Ovary (tissue), 3 donors: ENCODE data around the gene ARHGEF12.

Experiments
- POLR2A ChIP-seq: fragments of 450-650 bp; IDR thresholded peaks from one replicate; pipeline ENCODE4 v1.6.1; 2017; ENCODE audit warnings: antibody characterized with exemption, mild to moderate bottlenecking, moderate library complexity
- TF ChIP-seq, protein P1 (sequence below), 3 donors: fragments of 450-650 bp in 2 of 3; fragments of 200-600 bp in 1 of 3; IDR thresholded peaks; one replicate each; pipeline versions ENCODE4 v1.5.1 to v1.8.0; 2016 to 2022; ENCODE audit warnings: antibody characterized with exemption in 3 of 3, mild to moderate bottlenecking in 1 of 3
- donor health status: DM: no; HTN: no; CAD: no.

DNA sequence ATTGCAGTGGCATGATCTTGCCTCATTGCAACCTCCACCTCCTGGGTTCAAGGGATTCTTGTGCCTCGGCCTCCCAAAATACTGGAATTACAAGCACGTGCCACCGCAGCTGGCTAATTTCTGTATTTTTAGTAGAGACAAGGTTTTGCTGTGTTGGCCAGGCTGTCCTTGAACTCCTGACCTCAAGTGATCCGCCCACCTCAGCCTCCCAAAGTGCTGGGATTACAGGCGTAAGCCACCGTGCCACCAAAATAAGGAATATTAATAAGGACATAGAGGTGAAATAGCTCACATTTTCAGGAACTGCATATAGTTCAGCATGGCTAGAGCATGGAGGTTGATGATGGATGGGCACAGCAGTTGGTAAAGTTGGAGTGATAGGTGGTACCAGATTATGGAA, 21.4 kb downstream of the ARHGEF12 start:
- TF ChIP-seq, protein P1, sequence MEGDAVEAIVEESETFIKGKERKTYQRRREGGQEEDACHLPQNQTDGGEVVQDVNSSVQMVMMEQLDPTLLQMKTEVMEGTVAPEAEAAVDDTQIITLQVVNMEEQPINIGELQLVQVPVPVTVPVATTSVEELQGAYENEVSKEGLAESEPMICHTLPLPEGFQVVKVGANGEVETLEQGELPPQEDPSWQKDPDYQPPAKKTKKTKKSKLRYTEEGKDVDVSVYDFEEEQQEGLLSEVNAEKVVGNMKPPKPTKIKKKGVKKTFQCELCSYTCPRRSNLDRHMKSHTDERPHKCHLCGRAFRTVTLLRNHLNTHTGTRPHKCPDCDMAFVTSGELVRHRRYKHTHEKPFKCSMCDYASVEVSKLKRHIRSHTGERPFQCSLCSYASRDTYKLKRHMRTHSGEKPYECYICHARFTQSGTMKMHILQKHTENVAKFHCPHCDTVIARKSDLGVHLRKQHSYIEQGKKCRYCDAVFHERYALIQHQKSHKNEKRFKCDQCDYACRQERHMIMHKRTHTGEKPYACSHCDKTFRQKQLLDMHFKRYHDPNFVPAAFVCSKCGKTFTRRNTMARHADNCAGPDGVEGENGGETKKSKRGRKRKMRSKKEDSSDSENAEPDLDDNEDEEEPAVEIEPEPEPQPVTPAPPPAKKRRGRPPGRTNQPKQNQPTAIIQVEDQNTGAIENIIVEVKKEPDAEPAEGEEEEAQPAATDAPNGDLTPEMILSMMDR (IDR thresholded peaks at IDR 0.05) = no peak
- TF ChIP-seq POLR2A = no peak
